C4-2B (cell line): ENCODE data around the gene EFNA5.

ENCODE experiments used
- H3K27ac ChIP-seq: fragments of 450-650 bp; 2 replicates; pipeline ENCODE4 v1.5.1; 2017
- ZFX ChIP-seq: fragments of 450-650 bp; IDR thresholded peaks from 2 replicates; pipeline ENCODE4 v1.6.1; 2017
- TF ChIP-seq, protein P1 (sequence below): fragments of 450-650 bp; conservative IDR thresholded peaks from 2 replicates; pipeline ENCODE4 v1.5.1; 2017; ENCODE audit warnings: mild to moderate bottlenecking

Gene EFNA5

GRCh38 chr5:107508097-107508496 is 162.6 kb downstream of the EFNA5 start:
- TF ChIP-seq ZFX: no peak
- TF ChIP-seq, protein P1, sequence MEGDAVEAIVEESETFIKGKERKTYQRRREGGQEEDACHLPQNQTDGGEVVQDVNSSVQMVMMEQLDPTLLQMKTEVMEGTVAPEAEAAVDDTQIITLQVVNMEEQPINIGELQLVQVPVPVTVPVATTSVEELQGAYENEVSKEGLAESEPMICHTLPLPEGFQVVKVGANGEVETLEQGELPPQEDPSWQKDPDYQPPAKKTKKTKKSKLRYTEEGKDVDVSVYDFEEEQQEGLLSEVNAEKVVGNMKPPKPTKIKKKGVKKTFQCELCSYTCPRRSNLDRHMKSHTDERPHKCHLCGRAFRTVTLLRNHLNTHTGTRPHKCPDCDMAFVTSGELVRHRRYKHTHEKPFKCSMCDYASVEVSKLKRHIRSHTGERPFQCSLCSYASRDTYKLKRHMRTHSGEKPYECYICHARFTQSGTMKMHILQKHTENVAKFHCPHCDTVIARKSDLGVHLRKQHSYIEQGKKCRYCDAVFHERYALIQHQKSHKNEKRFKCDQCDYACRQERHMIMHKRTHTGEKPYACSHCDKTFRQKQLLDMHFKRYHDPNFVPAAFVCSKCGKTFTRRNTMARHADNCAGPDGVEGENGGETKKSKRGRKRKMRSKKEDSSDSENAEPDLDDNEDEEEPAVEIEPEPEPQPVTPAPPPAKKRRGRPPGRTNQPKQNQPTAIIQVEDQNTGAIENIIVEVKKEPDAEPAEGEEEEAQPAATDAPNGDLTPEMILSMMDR: no peak
- no peak overlapping the region for H3K27ac ChIP-seq

GRCh38 chr5:107505763-107506534 is 164.8 kb downstream of the EFNA5 start:
- no peak for TF ChIP-seq ZFX
- TF ChIP-seq, protein P1: no peak
- no peak overlapping the region for H3K27ac ChIP-seq

DNA sequence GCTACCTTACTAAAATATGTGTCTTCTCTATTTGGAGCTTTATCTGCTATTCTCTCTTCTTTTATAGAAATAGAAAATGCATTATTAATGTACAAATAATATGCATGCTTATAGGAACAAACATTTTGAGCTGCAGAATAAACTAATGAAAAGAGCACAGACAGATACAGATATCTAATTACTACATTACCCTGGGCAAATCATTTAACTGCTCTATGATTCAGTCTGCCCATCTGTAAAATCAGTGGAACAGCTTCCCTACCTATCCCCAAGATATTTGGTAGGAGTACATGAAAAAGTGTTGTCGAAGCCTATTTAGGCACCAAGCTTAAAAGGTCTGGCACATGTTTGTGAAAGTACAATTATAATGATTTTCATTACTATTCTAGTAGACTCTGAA is 166.3 kb downstream of the EFNA5 start:
- H3K27ac ChIP-seq: no peak overlapping the region
- TF ChIP-seq, protein P1: no peak
- no peak for TF ChIP-seq ZFX

GRCh38 chr5:107502676-107503060 is 168.1 kb downstream of the EFNA5 start:
- TF ChIP-seq ZFX: no peak
- TF ChIP-seq, protein P1: no peak
- no peak overlapping the region for H3K27ac ChIP-seq

DNA sequence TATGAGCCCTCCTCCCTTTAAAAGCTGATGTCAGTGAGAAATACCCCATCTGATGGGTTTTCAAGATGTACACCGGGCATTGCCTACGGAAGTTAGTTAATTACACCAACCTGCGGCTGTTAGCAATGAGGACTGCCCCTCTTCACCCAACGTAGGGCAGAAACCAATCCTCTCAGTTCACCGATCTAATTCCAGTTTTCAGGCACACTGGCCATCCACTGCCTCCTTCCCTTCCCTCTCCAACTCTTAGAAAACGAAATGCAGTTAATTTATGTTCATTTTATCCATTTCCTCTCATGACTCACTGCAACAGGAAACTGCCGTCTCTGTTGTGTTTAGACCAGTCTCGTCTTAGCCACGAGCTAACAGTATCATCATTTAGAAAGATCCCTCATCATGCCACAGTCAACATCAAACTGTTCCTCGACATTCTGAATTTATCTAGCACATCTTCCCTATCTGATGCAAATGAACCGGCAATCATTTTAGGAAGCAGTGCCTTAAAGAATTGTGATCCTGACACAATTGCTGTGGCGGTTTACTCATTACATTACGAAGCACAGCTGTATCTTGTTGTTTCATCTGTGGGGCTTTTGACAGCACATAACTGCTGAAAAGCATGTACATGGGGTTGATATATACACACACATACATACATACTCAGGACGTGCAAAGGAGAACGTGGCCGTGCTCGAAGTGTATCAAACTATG is 168.6 kb downstream of the EFNA5 start:
- H3K27ac ChIP-seq: no peak overlapping the region
- no peak for TF ChIP-seq ZFX
- TF ChIP-seq, protein P1: no peak

DNA sequence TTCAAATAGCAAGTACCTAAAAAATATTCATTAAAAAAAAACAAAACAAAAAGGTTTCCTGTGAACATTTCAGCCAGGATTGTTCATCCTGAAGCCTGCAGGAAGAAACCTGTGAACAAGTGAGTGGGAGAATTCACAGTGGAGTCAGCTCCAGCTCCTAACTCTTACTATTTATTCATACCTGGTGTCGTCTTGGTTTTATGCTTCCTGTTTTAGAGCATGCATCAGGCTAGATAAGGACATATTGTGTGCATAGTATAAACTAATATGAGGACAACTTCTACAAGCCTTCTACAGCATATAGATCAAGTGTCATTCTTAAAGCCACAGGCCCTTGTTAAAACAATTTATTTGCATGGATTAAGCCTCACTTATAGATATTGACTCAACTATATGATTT is 169.9 kb downstream of the EFNA5 start:
- TF ChIP-seq, protein P1: no peak
- TF ChIP-seq ZFX: no peak
- H3K27ac ChIP-seq: no peak overlapping the region

- no peak overlapping the region for H3K27ac ChIP-seq
- TF ChIP-seq, protein P1: no peak
- TF ChIP-seq ZFX: no peak
Observed at GRCh38 chr5:107500347-107500746, 170.4 kb downstream of the EFNA5 start.
